ENCODE results near the gene EPN1.
"Not testable (repeated sequence)": the region's sequence is repeated elsewhere in the genome, so short reads cannot be mapped to it uniquely, and the experiment has no call there.

Gene EPN1

GRCh38 chr19:55730378-55730777, 55.4 kb downstream of the EPN1 start:
- not testable (repeated sequence) for DNase-seq

- no peak for DNase-seq
Measured at GRCh38 chr19:55738302-55738701, 63.3 kb downstream of the EPN1 start, which contains the start of gene NLRP9. TSS of gene NLRP9 (minus strand) at chr19:55738402. CDS start at chr19:55738374, 28 bp downstream.

GRCh38 chr19:55750715-55751114, 75.7 kb downstream of the EPN1 start:
- DNase-seq, result no peak

- no peak for DNase-seq
Measured at GRCh38 chr19:55753401-55753800, 78.4 kb downstream of the EPN1 start.

GRCh38 chr19:55756808-55757207, 81.8 kb downstream of the EPN1 start:
- DNase-seq, result not testable (repeated sequence)

GRCh38 chr19:55758797-55759196, 83.8 kb downstream of the EPN1 start, which contains the start of gene RFPL4A:
TSS of gene RFPL4A (plus strand) at chr19:55759097. CDS start at chr19:55761801, 2,704 bp downstream.
- DNase-seq, result not testable (repeated sequence)

Data from activated CD4-positive, alpha-beta T cell treated with anti-CD3 and anti-CD28 coated beads, Interleukin-2, amount 50 U/mL, for 4 hours (primary cell).